Vagina (tissue), 2 donors: ENCODE measurements around the gene EXOC6B. TPM values are rescaled to one million over a fixed set of nuclear protein-coding genes. Genes with fewer than 3 reads are reported as not detected.

Experiments used
- DNase-seq, 2 donors: peaks; one replicate each; pipeline ENCODE4 v3.0.0-alpha.2; 2017; ENCODE audit errors: extremely low spot score in 2 of 2
- H3K27ac ChIP-seq: fragments of 200-600 bp; sonication (generic); one replicate; pipeline ENCODE4 v1.5.1; 2019
- H3K27me3 ChIP-seq: fragments of 200-600 bp; sonication (generic); one replicate; pipeline ENCODE4 v1.5.1; 2019
- H3K36me3 ChIP-seq, 2 donors: fragments of 200-600 bp; sonication (generic); one replicate each; pipeline ENCODE4 v1.5.1; 2017 to 2019
- H3K4me1 ChIP-seq: fragments of 200-600 bp; sonication (generic); one replicate; pipeline ENCODE4 v1.5.1; 2019
- H3K4me3 ChIP-seq, 2 donors: fragments of 200-600 bp; sonication (generic); 1 replicate in 1 of 2; 2 replicates in 1 of 2; pipeline ENCODE4 v1.5.1; 2016 to 2019
- H3K9me3 ChIP-seq: fragments of 200-600 bp; sonication (generic); one replicate; pipeline ENCODE4 v1.5.1; 2019
- POLR2A ChIP-seq, 2 donors: fragments of 450-650 bp; IDR thresholded peaks; one replicate each; pipeline ENCODE4 v1.6.1; 2017; ENCODE audit warnings: antibody characterized with exemption in 2 of 2, mild to moderate bottlenecking in 2 of 2, moderate library complexity in 2 of 2
- POLR2AphosphoS5 ChIP-seq, 2 donors: sonication (generic); formaldehyde crosslinking; IDR thresholded peaks; one replicate each; pipeline ENCODE4 v1.9.0; 2017; ENCODE audit warnings: antibody characterized with exemption in 2 of 2, mild to moderate bottlenecking in 2 of 2, low read depth in 1 of 2; ENCODE audit not compliant: insufficient read depth in 1 of 2
- intact Hi-C: fragments of 100-400 bp; cut with DNase I; formaldehyde crosslinking; loops from one replicate; pipeline ENCODE4 v1.15.1; 2023
- total RNA-seq: library from RNA; depleted of rRNA; stranded (reverse); fragments of >200 nt; gene quantifications from one replicate; pipeline ENCODE4 v1.2.3, GENCODE V29; 2016
- TF ChIP-seq, protein P1 (sequence below), 3 experiments: fragments of 450-650 bp in 2 of 3; fragments of 200-600 bp in 1 of 3; sonication (generic) in 1 of 3; IDR thresholded peaks; one replicate each; pipeline ENCODE4 v1.5.1; 2017 to 2019; ENCODE audit warnings: antibody characterized with exemption in 3 of 3, mild to moderate bottlenecking in 2 of 3, moderate library complexity in 2 of 3

Gene EXOC6B
- total RNA-seq, 1 donor from 2014 or later, result 41.5 TPM

DNA sequence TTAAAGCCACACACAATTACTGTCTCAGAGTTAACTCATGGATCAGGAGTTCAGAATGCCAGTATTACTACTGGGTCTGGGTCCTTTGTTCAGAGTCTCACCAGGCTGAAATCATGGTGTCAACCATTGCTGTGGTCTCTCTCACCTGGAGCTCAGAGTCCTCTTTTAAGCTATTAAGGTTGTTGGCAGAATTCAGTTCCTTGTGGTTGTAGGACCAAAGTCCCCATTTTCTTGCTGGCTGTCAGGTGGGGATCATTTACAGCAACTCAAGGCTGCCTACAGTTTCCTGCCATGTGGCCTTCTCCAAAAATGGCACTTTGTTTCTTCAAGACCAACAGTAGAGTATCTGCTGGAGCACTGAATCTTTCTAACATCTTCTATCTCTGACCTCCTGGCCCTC is 113.5 kb downstream of the EXOC6B start:
- intact Hi-C loops, result no loop called here
- H3K4me1 ChIP-seq, result no peaks in the 10 kb centered on the region
- no peak overlapping the region for H3K4me3 ChIP-seq

DNA sequence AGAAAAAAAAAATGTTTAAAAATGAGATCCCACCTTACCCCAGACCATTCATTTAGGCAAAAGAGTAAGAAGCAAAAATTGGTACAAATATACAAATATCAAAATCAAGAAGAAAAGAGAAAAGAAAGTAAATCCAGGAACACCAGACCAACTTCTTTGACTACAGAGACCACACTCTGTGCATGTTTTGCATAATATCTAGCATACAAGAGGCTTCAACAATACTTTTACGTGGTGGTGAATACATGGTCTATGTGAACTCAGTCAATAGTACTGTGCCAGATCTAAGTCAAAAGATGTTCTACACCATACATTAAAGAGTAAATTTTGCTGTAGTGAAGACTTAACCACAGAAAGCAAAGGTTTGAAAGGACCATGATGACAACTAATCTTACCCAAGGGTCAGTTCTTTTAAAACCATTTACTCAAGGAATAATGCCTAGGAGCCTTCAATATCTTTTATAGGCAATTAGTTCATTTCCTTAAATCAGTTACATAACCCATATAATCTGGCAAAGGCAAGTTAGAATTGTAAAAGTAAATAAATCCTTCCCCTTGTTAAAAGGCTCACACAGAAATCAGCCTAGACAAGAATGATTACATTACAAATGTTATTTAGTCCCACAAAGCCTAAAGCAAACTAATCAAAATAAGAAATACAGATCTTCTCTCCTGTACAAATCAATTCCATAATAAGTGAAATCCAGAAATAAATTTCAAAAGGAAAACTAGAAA is 115.2 kb downstream of the EXOC6B start:
- intact Hi-C loops, result no loop called here
- Histone ChIP-seq H3K4me1 (no peaks in the 10 kb centered on the region), H3K36me3 (no peaks in the 10 kb centered on the region), H3K4me3 (no peak overlapping the region), H3K27me3 (no peaks in the 10 kb centered on the region), H3K27ac (no peak overlapping the region), H3K9me3 (no peaks in the 10 kb centered on the region)
- no peak for DNase-seq
- TF ChIP-seq POLR2AphosphoS5 (IDR thresholded peaks at IDR 0.05; ENCODE audit: insufficient read depth in 1 of 2, low read depth in 1 of 2), result no peak
- no peak for TF ChIP-seq POLR2A (IDR thresholded peaks at IDR 0.05)
- TF ChIP-seq, protein P1, sequence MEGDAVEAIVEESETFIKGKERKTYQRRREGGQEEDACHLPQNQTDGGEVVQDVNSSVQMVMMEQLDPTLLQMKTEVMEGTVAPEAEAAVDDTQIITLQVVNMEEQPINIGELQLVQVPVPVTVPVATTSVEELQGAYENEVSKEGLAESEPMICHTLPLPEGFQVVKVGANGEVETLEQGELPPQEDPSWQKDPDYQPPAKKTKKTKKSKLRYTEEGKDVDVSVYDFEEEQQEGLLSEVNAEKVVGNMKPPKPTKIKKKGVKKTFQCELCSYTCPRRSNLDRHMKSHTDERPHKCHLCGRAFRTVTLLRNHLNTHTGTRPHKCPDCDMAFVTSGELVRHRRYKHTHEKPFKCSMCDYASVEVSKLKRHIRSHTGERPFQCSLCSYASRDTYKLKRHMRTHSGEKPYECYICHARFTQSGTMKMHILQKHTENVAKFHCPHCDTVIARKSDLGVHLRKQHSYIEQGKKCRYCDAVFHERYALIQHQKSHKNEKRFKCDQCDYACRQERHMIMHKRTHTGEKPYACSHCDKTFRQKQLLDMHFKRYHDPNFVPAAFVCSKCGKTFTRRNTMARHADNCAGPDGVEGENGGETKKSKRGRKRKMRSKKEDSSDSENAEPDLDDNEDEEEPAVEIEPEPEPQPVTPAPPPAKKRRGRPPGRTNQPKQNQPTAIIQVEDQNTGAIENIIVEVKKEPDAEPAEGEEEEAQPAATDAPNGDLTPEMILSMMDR (IDR thresholded peaks at IDR 0.05), result no peak

More for the DNA sequence above, 113.5 kb downstream of the EXOC6B start:
- TF ChIP-seq POLR2AphosphoS5 (IDR thresholded peaks at IDR 0.05; ENCODE audit: insufficient read depth in 1 of 2, low read depth in 1 of 2) (no peak), POLR2A (IDR thresholded peaks at IDR 0.05) (no peak)
- no peaks in the 10 kb centered on the region for H3K27me3 ChIP-seq
- no peak overlapping the region for H3K27ac ChIP-seq
- no peaks in the 10 kb centered on the region for H3K36me3 ChIP-seq
- DNase-seq, result no peak
- H3K9me3 ChIP-seq, result no peaks in the 10 kb centered on the region

DNA sequence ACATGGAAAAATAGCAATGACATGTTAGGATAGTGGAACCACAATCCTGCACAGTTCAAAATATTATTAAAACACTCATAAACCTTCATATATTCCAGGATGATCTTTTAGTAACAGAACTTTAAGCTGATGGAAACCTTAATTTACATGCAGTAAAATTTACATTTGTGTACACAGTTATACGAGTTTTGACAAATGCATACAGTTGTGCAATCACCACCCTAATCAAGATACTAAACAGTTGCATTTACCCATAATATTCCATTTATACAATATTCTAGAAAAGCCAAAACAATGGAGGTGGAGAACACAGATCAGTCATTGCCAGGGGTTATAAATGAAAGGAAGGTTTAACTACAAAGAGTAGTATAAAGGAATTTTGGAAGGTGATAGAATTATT is 117.6 kb downstream of the EXOC6B start:
- no peak overlapping the region for H3K4me3 ChIP-seq
- H3K27me3 ChIP-seq, result no peaks in the 10 kb centered on the region
- H3K27ac ChIP-seq, result no peak overlapping the region
- H3K36me3 ChIP-seq, result no peaks in the 10 kb centered on the region
- H3K4me1 ChIP-seq, result no peaks in the 10 kb centered on the region
- TF ChIP-seq, protein P1 (IDR thresholded peaks at IDR 0.05), result no peak
- TF ChIP-seq POLR2A (IDR thresholded peaks at IDR 0.05), result no peak
- TF ChIP-seq POLR2AphosphoS5 (IDR thresholded peaks at IDR 0.05; ENCODE audit: insufficient read depth in 1 of 2, low read depth in 1 of 2), result no peak
- intact Hi-C loops, result no loop called here
- no peaks in the 10 kb centered on the region for H3K9me3 ChIP-seq
- no peak for DNase-seq

DNA sequence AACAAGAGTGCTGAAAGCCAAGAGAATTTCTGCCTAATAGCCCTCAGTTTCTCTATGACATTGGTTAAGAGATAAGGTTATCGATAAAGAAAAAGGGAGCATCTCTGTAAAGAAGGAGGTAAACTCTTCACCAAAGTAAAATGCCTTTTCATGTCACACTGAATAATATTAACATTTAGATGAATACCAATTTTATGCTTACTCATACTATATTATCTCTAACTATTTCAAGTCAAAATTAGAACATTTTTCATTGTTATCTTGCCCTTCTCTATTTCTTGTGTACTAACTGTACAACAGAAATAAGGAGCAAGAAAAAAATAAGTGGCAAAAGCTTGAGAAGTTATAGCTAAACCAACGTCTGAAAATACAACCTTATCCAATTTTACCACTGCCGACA is 127.5 kb downstream of the EXOC6B start:
- TF ChIP-seq, protein P1 (IDR thresholded peaks at IDR 0.05), result no peak
- TF ChIP-seq POLR2AphosphoS5 (IDR thresholded peaks at IDR 0.05; ENCODE audit: insufficient read depth in 1 of 2, low read depth in 1 of 2) (no peak), POLR2A (IDR thresholded peaks at IDR 0.05) (no peak)
- H3K27me3 ChIP-seq, result no peaks in the 10 kb centered on the region
- H3K4me1 ChIP-seq, result peaks cover 11% of the 10 kb centered on the region
- no peaks in the 10 kb centered on the region for H3K9me3 ChIP-seq
- intact Hi-C loops, result no loop called here
- H3K27ac ChIP-seq, result no peak overlapping the region
- H3K36me3 ChIP-seq, result no peaks in the 10 kb centered on the region
- H3K4me3 ChIP-seq, result no peak overlapping the region
- no peak for DNase-seq

DNA sequence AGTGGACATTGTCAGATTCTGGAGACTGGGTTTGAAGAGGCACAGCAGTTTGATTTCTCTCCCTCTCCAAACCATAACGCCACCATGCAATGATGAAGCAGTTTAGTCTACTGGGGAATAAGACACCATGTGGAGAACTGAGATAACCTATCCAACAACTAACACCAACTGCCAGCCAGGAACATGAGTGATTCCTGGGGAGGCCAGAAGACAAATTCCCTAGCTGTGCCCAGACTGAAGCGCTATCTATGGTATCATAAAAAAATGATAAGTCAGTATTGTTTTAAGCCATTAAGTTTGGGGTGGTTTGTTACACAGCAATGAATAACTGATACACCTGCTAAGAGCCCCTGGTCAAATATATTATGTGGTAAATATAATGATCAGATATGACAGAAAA is 129.3 kb downstream of the EXOC6B start:
- Histone ChIP-seq H3K27ac (no peak overlapping the region), H3K9me3 (no peaks in the 10 kb centered on the region), H3K27me3 (no peaks in the 10 kb centered on the region), H3K36me3 (no peaks in the 10 kb centered on the region), H3K4me3 (no peak overlapping the region), H3K4me1 (peaks cover 11% of the 10 kb centered on the region)
- no peak for DNase-seq
- TF ChIP-seq POLR2AphosphoS5 (IDR thresholded peaks at IDR 0.05; ENCODE audit: insufficient read depth in 1 of 2, low read depth in 1 of 2) (no peak), POLR2A (IDR thresholded peaks at IDR 0.05) (no peak)
- TF ChIP-seq, protein P1 (IDR thresholded peaks at IDR 0.05), result no peak
- intact Hi-C loops, result no loop called here
